GM19463 (cell line): Measurements from ENCODE around the gene M6PR.

Experiments
- ATAC-seq: cut with Tn5 transposase; IDR thresholded peaks from one replicate; pipeline ENCODE4 v1.9.1; 2021; ENCODE audit warnings: mild to moderate bottlenecking, moderate library complexity; ENCODE audit not compliant: unreplicated experiment

Gene M6PR

DNA sequence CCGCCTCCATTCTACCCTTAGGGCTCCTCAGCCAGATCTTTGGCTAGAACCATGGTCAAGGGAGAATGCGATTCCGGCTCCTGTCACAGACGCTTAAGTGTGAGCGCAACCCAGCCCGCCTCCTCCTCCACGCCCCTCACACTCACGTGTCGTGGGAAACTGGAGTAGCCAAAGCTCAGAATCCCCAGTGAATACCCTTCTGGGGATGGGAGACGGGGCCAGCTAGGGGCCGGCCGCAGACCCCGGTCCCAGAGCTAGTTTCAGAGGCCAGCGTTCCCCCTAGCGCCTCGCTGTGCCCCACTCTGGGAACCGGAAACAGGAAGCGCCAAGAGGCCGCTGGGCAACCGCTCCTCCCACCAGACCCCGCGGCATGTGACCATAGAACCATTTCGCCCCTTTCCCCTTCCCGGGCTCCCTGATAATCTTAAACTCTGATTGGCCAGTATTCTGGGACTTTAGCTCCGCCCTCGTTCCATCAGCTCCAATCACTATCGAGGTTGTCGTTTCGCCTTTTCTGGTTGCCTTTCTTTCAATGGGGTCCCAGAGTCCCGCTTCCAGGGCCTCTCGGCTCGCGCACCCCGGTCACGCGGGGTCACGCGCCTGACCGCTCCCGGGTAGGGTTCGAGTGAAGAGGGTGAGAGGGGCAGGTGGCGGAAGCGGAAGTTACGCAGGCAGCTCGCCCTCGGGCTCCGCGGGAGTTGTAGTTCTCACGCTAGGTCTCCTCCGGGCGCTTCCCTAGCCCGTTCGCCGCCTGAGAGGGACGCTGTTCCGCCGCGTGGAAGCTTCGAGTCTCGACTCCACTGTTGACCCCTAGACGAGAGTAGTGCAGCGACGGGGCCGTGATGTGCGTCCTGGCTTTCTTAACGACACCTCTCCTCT, at the start of gene M6PR:
Gene M6PR, minus strand, starts transcription at position 304 of the 879 bp plus-strand sequence. CDS start 3,241 bp downstream, outside the sequence.
- peak; percentile 81 for ATAC-seq

DNA sequence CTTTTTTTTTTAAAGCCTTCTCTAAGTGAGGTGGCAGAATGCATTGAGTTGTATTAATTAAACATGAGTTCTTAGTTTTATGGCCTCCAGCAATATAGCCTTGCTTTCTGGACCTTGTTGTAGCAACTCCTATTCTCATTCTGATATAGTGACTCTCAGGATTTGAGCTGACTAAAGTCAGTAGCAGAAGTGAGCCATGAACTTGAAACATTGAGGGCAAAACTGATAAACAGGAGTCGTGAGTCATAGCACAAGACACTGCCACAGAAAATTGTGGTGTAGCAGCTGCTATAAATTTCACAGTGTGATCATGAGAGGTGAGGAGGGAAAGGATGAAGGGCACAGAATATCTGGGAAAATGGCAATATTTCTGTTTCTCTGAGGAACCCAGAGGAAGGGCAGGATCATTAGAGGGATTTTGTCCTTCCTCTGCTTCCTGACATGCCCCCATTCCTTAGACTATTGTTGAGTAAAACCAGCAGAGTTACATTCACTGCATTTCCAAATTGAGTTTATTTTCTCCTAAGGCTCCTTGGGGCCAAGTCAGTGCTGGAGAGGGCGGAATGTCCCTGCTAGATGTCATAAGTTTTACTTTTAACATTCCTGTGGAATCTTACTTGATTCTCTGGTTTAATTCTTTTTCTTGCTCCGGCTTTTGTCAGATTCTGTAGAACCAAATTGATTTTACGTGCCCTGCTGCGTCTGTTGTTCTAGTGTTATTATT, 47.4 kb upstream of the M6PR start:
- ATAC-seq: peak; percentile 98

DNA sequence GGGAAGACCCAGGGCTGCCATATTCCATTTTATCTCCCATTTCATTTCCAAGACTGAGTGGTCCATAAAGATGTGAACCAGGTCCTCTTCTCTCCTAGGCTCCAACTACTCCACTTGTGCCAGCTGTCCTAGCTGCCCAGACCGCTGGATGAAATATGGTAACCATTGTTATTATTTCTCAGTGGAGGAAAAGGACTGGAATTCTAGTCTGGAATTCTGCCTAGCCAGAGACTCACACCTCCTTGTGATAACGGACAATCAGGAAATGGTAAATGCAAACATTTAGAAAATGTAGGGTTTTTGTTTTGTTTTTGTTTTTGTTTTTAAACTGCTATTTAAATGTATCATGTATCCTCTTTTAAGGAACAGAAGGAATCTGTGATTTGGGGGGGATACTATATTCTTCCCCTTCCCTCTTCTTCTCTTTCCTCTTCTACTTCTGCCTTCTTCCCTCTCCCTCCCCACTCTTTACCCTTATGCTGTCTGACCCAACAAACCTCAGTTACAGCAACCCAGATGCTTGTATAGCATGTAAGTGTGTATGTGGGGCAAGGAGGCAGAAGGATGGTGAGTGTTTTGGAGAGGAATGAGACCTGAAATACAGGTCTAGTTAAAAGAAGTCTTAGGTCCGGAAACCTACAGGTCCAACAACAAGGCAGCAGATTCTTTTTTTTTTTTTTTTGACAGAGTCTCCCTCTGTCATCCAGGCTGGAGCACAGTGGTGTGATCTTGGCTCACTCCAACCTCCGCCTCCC, 45.8 kb upstream of the M6PR start:
- no peak for ATAC-seq

DNA sequence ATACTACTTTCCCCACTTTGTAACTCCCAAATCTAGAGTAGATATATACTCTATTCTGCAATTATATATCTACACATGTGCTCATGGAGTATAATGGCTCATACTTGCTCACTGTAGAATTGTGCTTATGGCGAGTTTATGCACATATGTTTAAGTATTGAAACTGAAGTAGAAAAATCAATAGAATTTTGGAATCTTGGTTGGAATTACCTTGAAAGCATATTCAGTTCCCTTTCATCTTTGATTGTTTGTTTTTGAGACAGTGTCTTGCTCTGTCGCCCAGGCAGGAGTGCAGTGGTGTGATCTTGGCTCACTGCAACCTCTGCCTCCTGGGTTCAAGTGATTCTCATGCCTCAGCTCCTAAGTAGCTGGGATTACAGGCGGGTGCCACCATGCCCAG, 44.4 kb upstream of the M6PR start:
- no peak for ATAC-seq

DNA sequence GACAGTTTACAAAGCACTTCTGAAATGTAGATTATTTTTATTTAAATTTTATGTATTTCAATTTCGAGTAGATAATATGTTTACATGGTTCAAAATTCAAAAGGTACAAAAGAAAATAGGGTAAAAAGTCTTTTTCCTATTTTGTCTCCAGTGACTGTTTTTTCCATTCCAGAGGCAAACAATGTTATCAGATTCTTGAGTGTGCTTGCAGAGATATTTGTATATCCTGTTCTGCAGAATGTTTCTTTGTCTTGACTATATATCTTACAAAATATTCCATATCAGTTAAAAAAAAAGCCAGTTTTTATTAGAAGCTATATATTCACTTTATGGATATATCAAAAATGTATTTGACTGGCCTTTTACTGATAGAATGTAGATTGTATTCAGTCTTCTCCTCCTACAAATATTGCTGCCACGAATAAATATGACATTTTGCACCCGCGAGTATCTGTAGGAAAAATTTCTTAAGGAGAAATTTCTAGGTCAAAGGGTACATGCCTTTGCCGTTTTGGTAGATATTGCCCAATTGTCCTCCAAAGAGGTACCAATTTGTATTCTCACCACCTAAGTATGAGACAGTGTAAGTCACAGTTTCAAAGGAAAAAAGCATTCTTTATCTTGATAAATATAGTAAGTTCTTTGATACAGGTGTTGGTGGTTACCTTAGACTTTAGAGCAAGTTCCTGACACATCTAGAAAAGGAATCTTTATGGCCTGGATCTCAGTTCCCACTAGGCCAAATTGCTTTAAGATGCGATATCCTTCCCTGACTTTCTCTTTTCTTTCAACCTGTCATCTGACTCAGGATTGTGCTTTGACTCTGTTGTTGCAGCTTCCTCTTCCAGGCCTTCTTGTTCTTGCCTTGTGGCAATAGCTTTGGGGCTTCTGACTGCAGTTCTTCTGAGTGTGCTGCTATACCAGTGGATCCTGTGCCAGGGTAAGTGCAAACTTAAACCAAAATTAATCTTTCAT, 42.2 kb upstream of the M6PR start:
- ATAC-seq: no peak

DNA sequence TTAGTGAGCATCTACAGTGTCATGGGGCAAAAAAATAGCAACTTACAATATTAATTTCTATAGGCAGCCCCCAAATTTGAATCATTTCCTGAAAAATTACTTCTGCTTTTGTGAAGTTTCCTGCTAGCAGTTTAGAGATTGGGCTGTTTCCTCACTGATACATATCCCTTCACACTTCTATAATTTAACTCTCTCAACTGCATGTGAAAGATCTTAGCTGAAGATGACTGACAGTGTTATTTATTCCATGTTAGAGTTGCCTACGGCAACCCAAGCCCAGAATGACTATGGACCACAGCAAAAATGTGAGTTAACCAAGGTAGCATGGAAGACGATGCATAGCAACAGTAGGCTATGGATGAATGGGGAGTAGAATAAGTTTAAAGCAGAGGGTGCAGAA, 40.0 kb upstream of the M6PR start, which contains the start of gene KLRG1:
Gene KLRG1, plus strand, starts transcription at position 134 of the 400 bp plus-strand sequence. Its CDS starts 90 bp downstream, at position 224.
- no peak for ATAC-seq

DNA sequence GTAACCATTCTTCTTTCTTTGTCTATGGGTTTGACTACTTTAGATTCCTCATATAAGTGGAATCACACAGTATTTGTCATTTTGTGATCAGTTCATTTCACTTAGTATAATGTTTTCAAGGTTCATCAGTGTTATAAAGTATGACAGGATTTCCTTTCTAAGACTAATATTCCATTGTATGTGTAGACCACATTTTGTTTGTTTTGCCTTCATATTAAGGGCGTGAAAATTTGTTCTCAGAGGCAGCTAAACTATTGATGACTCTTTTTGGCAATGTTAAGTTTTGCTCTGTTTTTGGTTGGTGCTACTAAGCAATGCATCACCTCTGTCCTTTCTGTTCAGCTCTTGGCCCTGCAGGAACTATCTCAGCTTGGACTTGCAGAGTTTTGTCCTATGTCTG, 38.2 kb upstream of the M6PR start:
- ATAC-seq: no peak

DNA sequence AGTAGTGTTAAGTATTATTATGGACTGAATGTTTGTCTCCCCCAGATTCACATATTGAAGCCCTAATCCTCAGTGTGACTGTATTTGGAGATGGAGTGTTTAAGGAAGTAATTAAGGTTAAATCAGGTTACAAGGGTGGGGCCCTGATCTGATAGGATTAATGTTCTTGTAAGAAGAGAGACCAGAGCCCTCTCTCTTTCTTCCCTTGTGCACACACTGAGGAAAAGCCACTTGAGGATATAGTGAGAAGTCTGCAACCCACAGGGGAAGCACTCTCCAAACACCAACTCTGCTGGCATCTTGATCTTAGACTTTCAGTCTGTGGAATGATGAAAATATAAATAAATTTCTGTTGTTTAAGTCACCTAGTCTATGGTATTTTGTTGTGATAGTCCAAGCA, 37.7 kb upstream of the M6PR start:
- ATAC-seq: no peak

DNA sequence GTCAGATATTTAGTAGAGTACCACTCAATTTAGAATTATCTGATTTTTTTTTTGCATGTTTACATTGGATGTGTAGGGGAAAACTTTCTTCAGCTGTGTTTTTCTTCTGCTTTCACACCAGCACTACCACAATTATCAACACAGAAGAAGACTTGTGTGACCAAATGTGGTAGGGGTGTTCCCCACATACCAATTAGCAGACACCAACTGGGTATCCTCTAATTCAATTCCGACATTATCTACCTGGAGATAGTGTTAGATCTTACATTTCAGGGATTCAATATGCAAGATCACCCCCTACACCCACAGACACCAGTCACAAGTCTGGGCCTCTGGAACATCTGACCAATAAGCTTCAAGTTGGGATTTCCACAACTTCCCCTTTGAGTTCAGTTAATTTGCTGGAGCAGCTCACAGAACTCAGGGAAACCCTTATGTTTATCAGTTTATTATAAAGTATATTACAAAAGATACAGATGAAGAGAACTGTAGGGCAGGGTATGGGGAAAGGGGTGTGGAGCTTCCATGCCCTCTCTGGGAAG, 35.8 kb upstream of the M6PR start:
- no peak for ATAC-seq

DNA sequence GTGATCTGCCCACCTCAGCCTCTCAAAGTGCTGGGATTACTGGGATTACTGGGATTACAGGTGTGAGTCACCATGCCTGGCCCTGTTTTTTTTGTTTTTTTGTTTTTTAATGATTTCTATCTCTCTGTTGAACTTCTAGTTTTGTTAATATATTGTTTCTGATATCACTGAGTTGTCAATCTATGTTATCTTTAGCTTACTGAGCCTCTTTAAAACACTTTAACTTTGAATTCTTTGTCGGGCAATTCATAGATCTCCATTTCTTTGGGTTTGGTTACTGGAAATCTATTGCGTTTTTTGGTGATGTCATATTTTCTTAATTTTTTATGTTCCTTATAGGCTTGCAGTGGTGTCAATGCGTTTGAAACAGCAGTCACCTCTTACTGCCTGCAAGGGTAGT, 30.7 kb upstream of the M6PR start:
- ATAC-seq: no peak

DNA sequence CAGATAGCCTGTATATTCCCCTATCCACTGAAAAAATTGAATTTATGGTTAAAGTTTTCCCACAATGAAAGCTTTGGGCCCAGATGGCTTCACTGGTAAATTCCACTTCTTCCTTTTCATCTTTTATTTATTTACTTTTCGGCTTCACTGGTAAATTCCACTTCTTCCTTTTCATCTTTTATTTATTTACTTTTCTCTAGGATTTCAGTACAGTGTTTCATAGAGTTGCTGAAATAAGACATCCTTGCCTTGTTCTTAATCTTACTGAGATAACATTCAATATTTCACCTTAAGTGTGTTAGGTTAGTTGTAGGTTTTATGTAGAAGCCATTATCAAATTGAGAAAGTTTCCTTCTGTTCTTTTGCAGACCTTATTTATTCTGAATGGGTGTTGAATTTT, 21.0 kb upstream of the M6PR start:
- ATAC-seq: no peak

DNA sequence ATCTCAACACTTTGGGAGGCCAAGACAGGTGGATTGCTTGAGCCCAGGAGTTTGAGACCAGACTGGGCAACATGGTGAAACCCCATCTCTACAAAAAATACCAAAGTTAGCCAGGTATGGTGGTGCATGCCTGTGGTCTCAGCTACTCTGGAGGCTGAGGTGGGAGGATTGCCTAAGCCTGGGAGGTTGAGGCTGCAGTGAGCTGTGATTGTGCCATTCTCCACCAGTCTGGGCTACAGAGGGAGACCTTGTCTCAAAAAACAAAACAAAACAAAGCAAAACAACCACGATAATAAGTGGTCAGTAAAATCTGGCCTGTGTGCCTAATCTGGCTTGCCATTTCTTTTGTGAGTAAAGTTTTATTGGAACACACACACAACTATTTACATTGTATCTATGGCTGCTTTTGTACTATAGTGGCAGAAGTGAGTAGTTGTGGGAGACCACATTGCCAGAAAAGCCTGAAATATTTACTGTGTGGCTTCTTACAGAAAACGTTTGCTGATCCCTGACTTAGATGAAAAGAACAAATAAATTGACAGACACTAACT, 20.5 kb upstream of the M6PR start:
- no peak for ATAC-seq

DNA sequence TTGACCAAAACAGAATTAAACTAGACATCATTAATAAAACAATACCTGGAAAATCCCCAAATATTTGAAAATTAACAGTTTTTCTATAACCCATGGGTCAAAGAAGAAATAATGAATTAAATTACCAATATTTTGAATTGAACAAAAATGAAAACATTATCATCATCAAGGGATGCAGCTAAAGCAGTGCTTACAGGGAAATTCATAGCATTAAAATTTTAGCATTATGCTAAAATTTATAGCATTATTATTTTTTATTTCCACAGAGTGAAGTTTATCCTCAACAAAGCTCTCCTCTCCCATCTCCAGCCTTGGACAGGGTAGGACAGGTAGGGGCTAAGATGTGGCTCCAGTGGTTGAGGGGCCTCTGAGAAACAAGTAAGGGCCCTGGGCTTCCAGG, 19.3 kb upstream of the M6PR start:
- ATAC-seq: no peak

DNA sequence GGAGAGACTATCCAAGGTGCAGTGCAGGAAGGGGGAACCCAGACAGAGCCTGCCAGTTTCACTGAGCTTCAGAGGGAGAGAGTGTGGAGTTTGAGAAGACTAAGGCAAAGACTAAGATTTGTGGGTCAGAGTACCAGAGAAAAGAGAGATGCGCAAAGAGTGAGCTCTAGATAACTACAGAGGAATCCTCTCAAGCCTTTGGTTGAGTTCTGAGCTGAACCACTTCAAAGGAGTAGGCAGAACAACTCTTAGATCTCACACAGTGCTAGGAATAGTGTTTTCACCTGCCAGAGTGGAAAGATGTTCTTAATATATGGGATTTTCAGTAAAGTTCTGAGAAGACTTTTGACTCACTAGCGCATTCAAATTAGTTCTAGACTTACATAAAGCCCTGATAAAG, 10.7 kb upstream of the M6PR start:
- ATAC-seq: no peak

DNA sequence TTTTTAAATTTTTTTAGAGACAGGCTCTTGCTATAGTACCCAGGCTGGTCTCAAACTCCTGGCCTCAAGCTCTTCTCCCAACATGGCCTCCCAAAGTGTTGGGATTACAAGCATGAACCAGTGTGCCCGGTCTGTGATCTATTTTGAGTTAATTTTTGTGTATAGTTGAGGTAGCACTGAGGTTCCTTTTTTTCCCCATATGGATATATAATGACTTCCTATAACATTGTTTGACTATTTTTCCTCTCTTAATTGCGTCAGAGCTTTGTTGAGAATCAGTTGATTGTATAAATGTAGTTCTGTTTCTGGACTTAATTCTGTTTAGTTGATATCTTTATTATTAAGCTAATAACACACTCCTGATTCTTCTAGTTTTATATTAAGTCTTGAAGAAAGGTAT, 8.6 kb upstream of the M6PR start:
- ATAC-seq: no peak

DNA sequence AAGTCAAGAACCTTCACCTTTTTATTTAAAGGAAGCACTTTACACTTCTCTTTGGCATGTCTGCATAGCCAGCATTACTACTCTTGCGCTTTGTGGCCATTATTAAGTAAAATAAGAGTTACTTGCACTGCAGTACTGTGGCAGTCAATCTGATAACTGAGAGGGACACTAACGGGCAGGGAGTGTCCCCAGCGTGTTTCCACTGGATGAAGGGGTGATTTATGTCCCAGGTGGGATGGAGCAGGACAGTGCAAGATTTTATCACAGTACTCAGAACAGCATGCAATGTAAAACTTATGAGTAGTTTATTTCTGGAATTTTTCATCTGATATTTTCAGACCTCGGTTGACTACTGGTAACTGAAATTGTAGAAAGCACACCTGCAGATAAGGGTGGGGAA, 8.1 kb upstream of the M6PR start:
- ATAC-seq: no peak

DNA sequence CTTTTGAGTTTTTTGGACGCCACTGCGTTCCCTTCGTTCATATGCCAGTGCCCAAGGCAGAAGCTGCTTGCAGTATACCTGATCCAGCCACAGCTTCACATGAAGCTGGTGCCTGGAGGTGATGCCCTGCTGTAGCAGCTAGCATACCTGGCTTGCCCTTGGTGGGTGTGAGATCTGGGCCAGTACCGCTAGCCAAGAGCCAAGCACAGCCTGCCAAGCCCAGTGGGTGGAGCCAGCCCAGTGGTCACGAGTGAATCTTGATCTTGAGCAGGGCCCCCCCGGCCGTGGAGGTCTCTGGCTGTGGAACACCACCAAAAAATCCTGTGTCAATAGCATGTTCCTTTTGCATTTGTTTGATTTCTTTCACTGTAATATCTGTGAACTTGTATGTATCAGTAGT, 7.3 kb upstream of the M6PR start:
- ATAC-seq: no peak

DNA sequence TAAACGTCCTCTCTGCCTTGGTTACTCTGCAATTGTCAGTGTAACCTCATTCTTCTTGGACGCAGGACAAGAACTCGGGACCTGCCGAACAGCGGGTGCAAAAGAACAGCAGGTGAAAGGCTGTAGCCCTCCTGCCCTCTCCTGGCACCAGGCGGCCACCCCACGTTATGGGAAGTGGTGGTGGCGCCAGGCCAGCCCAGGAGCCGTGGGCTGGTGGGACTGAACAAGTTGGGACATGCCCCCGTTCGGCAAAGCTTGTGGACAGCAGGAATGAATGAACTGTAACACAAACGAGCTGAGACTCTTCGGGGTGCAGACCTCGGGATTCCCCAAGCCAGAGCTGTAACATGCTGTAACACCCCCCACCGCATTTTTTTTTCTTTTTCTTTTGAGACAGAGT, 6.6 kb upstream of the M6PR start:
- ATAC-seq: no peak

DNA sequence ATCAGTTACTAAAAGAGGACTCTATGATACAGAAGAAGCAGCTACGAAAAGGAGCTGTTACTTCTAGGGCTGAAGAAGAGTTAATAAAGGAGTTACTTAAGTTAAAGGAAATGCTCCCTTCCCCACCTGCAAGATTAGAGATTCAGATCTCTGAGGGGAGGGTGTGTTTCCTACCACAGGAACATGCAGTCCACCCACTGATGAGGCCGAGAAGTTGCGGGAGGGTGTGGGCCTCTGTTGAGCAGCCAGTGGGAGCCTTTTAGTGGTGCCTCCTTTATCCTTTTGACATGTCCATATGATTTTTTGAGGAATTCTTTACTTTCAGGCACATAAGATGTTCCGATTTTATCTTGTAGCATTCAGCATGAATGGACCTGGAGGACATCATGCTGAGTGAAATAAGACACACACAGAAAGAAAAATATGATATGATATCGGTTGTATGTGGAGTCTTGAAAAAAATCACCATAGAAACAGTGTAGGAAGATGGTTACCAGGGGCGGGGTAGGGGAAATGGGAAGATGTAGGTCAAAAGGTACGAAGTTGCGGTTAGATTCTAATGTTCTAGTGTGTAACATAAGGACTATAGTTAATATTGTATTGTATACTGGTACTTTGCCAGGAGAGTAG, 4.4 kb upstream of the M6PR start:
- ATAC-seq: no peak
